IMR-90 (cell line): ENCODE data around the gene KIAA0232. TPM values are rescaled to one million over a fixed set of nuclear protein-coding genes. Genes with fewer than 3 reads are reported as not detected.
A peak's percentile ranks its signal among the peaks of the same experiment; 100 is the strongest.

Source experiments
- ATAC-seq: fragments of 200-7000 bp; cut with Tn5 transposase; 2 replicates; pipeline ENCODE4 v1.9.1; 2020; ENCODE audit warnings: low read depth, mild to moderate bottlenecking, moderate library complexity
- BruUV-seq: library from RNA; stranded (reverse); fragments of 400-500 nt; replicated peaks from 2 replicates; lab custom pipeline; 2021; lab: Mats Ljungman, UMichigan
- CTCF ChIA-PET: fragments of 300-600 bp; formaldehyde crosslinking; extraction: SDS; loops from one replicate; lab custom pipeline; 2021; ENCODE audit warnings: antibody characterized with exemption; lab: Yijun Ruan, JAX
- POLR2A ChIA-PET: fragments of 300-600 bp; sonication (Branson Sonifier 250); formaldehyde crosslinking; loops from one replicate; lab custom pipeline; 2022; ENCODE audit warnings: antibody characterized with exemption; ENCODE audit not compliant: unreplicated experiment; lab: Charles Lee
- DNase-seq: peaks from one replicate; pipeline ENCODE4 v3.0.0; 2013
- H2AFZ ChIP-seq: replicated peaks from 2 replicates; pipeline ENCODE3; 2013; ENCODE audit warnings: low read length, mild to moderate bottlenecking; ENCODE audit not compliant: poor library complexity
- H2AK5ac ChIP-seq: 2 replicates; pipeline ENCODE4 v1.6.1; 2013; ENCODE audit warnings: low read depth, low read length, inconsistent platforms
- H2AK9ac ChIP-seq: replicated peaks from 2 replicates; pipeline ENCODE3; 2013; ENCODE audit warnings: mild to moderate bottlenecking, low read depth, low read length, moderate library complexity; ENCODE audit not compliant: poor library complexity
- H2BK120ac ChIP-seq: 2 replicates; pipeline ENCODE4 v1.6.1; 2013; ENCODE audit warnings: low read depth, low read length, inconsistent platforms
- H2BK15ac ChIP-seq: 3 replicates; pipeline ENCODE4 v1.6.1; 2013; ENCODE audit warnings: low read depth, low read length, inconsistent platforms
- H2BK20ac ChIP-seq: 2 replicates; pipeline ENCODE4 v1.6.1; 2013; ENCODE audit warnings: low read depth, mild to moderate bottlenecking, inconsistent platforms, low read length, moderate library complexity
- H2BK5ac ChIP-seq: 2 replicates; pipeline ENCODE4 v1.6.1; 2013; ENCODE audit warnings: mild to moderate bottlenecking, low read depth, low read length, inconsistent platforms; ENCODE audit not compliant: poor library complexity, severe bottlenecking
- H3K14ac ChIP-seq: replicated peaks from 2 replicates; pipeline ENCODE4 v1.6.1; 2013; ENCODE audit warnings: low read depth, low read length, inconsistent platforms
- H3K18ac ChIP-seq: 2 replicates; pipeline ENCODE4 v1.6.1; 2013; ENCODE audit warnings: low read depth, low read length, control low read depth
- H3K23ac ChIP-seq: 2 replicates; pipeline ENCODE4 v1.6.1; 2013; ENCODE audit warnings: low read depth, low read length, inconsistent platforms
- H3K27ac ChIP-seq: 2 replicates; pipeline ENCODE4 v1.5.1; 2013; ENCODE audit warnings: mild to moderate bottlenecking, control low read depth, low read length; ENCODE audit not compliant: insufficient read depth
- H3K27me3 ChIP-seq: 2 replicates; pipeline ENCODE4 v1.6.1; 2013; ENCODE audit warnings: low read length; ENCODE audit not compliant: control insufficient read depth, insufficient read depth
- H3K36me3 ChIP-seq: 2 replicates; pipeline ENCODE4 v1.6.1; 2013; ENCODE audit warnings: low read length, mixed read lengths; ENCODE audit not compliant: control insufficient read depth, insufficient read depth
- H3K4ac ChIP-seq: 2 replicates; pipeline ENCODE4 v1.6.1; 2013; ENCODE audit warnings: low read depth, low read length, inconsistent platforms
- H3K4me1 ChIP-seq: 2 replicates; pipeline ENCODE4 v1.6.1; 2013; ENCODE audit warnings: low read length, mixed read lengths; ENCODE audit not compliant: control insufficient read depth, insufficient read depth
- H3K4me2 ChIP-seq: 2 replicates; pipeline ENCODE4 v1.6.1; 2013; ENCODE audit warnings: low read depth, mild to moderate bottlenecking, control low read depth, low read length, moderate library complexity
- H3K4me3 ChIP-seq: 2 replicates; pipeline ENCODE4 v1.5.1; 2013; ENCODE audit warnings: low read depth, mild to moderate bottlenecking, control low read depth, low read length, moderate library complexity; ENCODE audit not compliant: insufficient read depth
- H3K56ac ChIP-seq: 2 replicates; pipeline ENCODE4 v1.6.1; 2013; ENCODE audit warnings: low read length, inconsistent platforms; ENCODE audit not compliant: insufficient read depth; ENCODE audit errors: extremely low read depth
- H3K79me1 ChIP-seq, 2 experiments: 2 replicates each; pipeline ENCODE4 v1.6.1; 2013; ENCODE audit warnings: low read length in 2 of 2, inconsistent platforms in 1 of 2, low read depth in 1 of 2
- H3K9ac ChIP-seq: 2 replicates; pipeline ENCODE4 v1.6.1; 2013; ENCODE audit warnings: low read depth, low read length, control low read depth
- H3K9me1 ChIP-seq: 2 replicates; pipeline ENCODE4 v1.6.1; 2013; ENCODE audit warnings: low read length, inconsistent platforms; ENCODE audit not compliant: insufficient read depth
- H3K9me3 ChIP-seq: 2 replicates; pipeline ENCODE4 v1.6.1; 2013; ENCODE audit warnings: low read length; ENCODE audit not compliant: control insufficient read depth, insufficient read depth
- H4K20me1 ChIP-seq: 2 replicates; pipeline ENCODE4 v1.6.1; 2013; ENCODE audit warnings: low read length, inconsistent platforms; ENCODE audit not compliant: insufficient read depth
- H4K5ac ChIP-seq: 2 replicates; pipeline ENCODE4 v1.6.1; 2013; ENCODE audit warnings: mild to moderate bottlenecking, low read depth, low read length, control low read depth
- H4K8ac ChIP-seq, 2 experiments: 2 replicates each; pipeline ENCODE4 v1.6.1; 2013; ENCODE audit warnings: low read depth in 2 of 2, low read length in 2 of 2, control low read depth in 1 of 2, inconsistent platforms in 1 of 2
- H4K91ac ChIP-seq: 2 replicates; pipeline ENCODE4 v1.6.1; 2013; ENCODE audit warnings: low read depth, low read length, inconsistent platforms; ENCODE audit not compliant: insufficient read depth
- BHLHE40 ChIP-seq: fragments of 150-350 bp; IDR thresholded peaks from 2 replicates; pipeline ENCODE4 v1.6.1; 2016; ENCODE audit warnings: mild to moderate bottlenecking, low read depth, low read length
- CEBPB ChIP-seq: IDR thresholded peaks from 2 replicates; pipeline ENCODE4 v1.6.1; 2012; ENCODE audit warnings: low read depth, low read length, improper control_type of control experiment
- CHD1 ChIP-seq: IDR thresholded peaks from 2 replicates; pipeline ENCODE4 v1.6.1; 2012; ENCODE audit warnings: low read depth, low read length, improper control_type of control experiment
- ELK1 ChIP-seq: fragments of 150-350 bp; IDR thresholded peaks from 2 replicates; pipeline ENCODE4 v1.6.1; 2016; ENCODE audit warnings: low read depth, mild to moderate bottlenecking, low read length, moderate library complexity, borderline replicate concordance
- FOS ChIP-seq: fragments of 150-350 bp; IDR thresholded peaks from 2 replicates; pipeline ENCODE4 v1.6.1; 2016; ENCODE audit warnings: low read depth, low read length
- MAFK ChIP-seq: IDR thresholded peaks from 2 replicates; pipeline ENCODE4 v1.6.1; 2012; ENCODE audit warnings: low read depth, low read length, improper control_type of control experiment
- MAZ ChIP-seq: IDR thresholded peaks from 2 replicates; pipeline ENCODE4 v1.6.1; 2012; ENCODE audit warnings: low read depth, mild to moderate bottlenecking, low read length, improper control_type of control experiment, moderate library complexity, borderline replicate concordance
- MXI1 ChIP-seq: IDR thresholded peaks from 2 replicates; pipeline ENCODE4 v1.6.1; 2012; ENCODE audit warnings: low read depth, mild to moderate bottlenecking, low read length, moderate library complexity, borderline replicate concordance
- NFE2L2 ChIP-seq: fragments of 150-350 bp; IDR thresholded peaks from 2 replicates; pipeline ENCODE4 v1.6.1; 2016; ENCODE audit warnings: low read depth, mild to moderate bottlenecking, low read length
- POLR2A ChIP-seq: IDR thresholded peaks from 2 replicates; pipeline ENCODE4 v1.6.1; 2012; ENCODE audit warnings: mild to moderate bottlenecking, low read depth, low read length
- RAD21 ChIP-seq: IDR thresholded peaks from 2 replicates; pipeline ENCODE4 v1.6.1; 2012; ENCODE audit warnings: low read length, improper control_type of control experiment
- RFX5 ChIP-seq: IDR thresholded peaks from 2 replicates; pipeline ENCODE4 v1.8.0; 2012; ENCODE audit warnings: low read depth, mild to moderate bottlenecking, low read length, moderate library complexity
- SMC3 ChIP-seq: fragments of 150-350 bp; IDR thresholded peaks from 2 replicates; pipeline ENCODE4 v1.6.1; 2016; ENCODE audit warnings: low read depth, mild to moderate bottlenecking, antibody characterized with exemption, low read length, moderate library complexity
- USF2 ChIP-seq: fragments of 150-350 bp; IDR thresholded peaks from 2 replicates; pipeline ENCODE4 v1.6.1; 2017; ENCODE audit warnings: mild to moderate bottlenecking, antibody characterized with exemption, low read length, low read depth
- WGBS, 2 experiments: methylation state at CpG; one replicate each; pipeline versions ENCODE4 v1.1.5 to v1.1.7; 2013; ENCODE audit warnings: missing lambda C conversion rate in 2 of 2; ENCODE audit not compliant: insufficient read length in 1 of 2; ENCODE audit errors: extremely low coverage in 2 of 2; 5-methylcytosine and 5-hydroxymethylcytosine counted together
- dilution Hi-C: fragments of 300-500 bp; cut with HindIII; formaldehyde crosslinking; loops from one replicate; pipeline ENCODE4 v1.14.3; 2018; ENCODE audit warnings: low sequenced_read_pairs; ENCODE audit not compliant: unreplicated experiment
- in situ Hi-C: fragments of 300-500 bp; cut with MboI; formaldehyde crosslinking; loops from 3 replicates; pipeline ENCODE4 v1.14.3; 2019; ENCODE audit warnings: low sequenced_read_pairs, inconsistent platforms, mixed read lengths
- intact Hi-C: fragments of 100-400 bp; cut with micrococcal nuclease; formaldehyde crosslinking; loops from 2 replicates; pipeline ENCODE4 v1.10.0; 2022
- polyA plus RNA-seq, 3 experiments: library from polyadenylated mRNA; depleted of rRNA; stranded (reverse); fragments of >200 nt; gene quantifications; 2 replicates each; pipeline ENCODE4 v1.2.3, GENCODE V29; 2012; ENCODE audit warnings: low replicate concordance in 1 of 3
- total RNA-seq: library from RNA; depleted of rRNA; stranded (reverse); fragments of >200 nt; gene quantifications from 2 replicates; pipeline ENCODE4 v1.2.3, GENCODE V29; 2012

KIAA0232 gene
- total and polyA plus RNA-seq, 2 of the 4 experiments (the other 2 are of a cell fraction), result 6.8 to 19.5 TPM

GRCh38 chr4:6750286-6751221, 32.0 kb upstream of the KIAA0232 start:
- H2AFZ ChIP-seq, result peak overlapping the region; percentile 26
- H3K36me3 ChIP-seq, result no peaks in the 10 kb centered on the region
- no peak for DNase-seq
- no peak overlapping the region; the same call in 1 of the 2 replicates for H2AK5ac ChIP-seq
- no peak overlapping the region for H3K27ac ChIP-seq
- no peak overlapping the region for H4K91ac ChIP-seq
- CTCF ChIA-PET, result no interaction called here
- WGBS, 2 experiments, result 78% methylated on average over 6 of the region's 23 CpGs; no CpG with 5 or more reads in 1 of the 2 experiments
- no peak overlapping the region for H3K4me3 ChIP-seq
- no peaks in the 10 kb centered on the region for H3K79me1 ChIP-seq
- no peak overlapping the region for H2BK20ac ChIP-seq
- POLR2A ChIA-PET, result no interaction called here
- peaks cover 8% of the 10 kb centered on the region for H3K4me1 ChIP-seq
- no peak overlapping the region for H2BK15ac ChIP-seq
- no peak for ATAC-seq
- no peak overlapping the region for H3K18ac ChIP-seq
- H2BK120ac ChIP-seq, result no peak overlapping the region
- dilution Hi-C loops (no loop called here), in situ Hi-C loops (no loop called here), intact Hi-C loops (no loop called here)
- H3K27me3 ChIP-seq, result no peaks in the 10 kb centered on the region
- no peak overlapping the region for H2BK5ac ChIP-seq
- H3K9ac ChIP-seq, result no peak overlapping the region
- H4K5ac ChIP-seq, result no peak overlapping the region
- H3K14ac ChIP-seq, result no peak overlapping the region
- H3K56ac ChIP-seq, result no peak overlapping the region
- no TSS peak for BruUV-seq
- no peaks in the 10 kb centered on the region for H3K9me3 ChIP-seq
- no peaks in the 10 kb centered on the region for H4K20me1 ChIP-seq
- H2AK9ac ChIP-seq, result no peak overlapping the region
- no peak overlapping the region for H3K23ac ChIP-seq
- H4K8ac ChIP-seq, result no peak overlapping the region
- H3K4ac ChIP-seq, result no peak overlapping the region
- TF ChIP-seq FOS (no peak), POLR2A (no peak), MAZ (no peak), CHD1 (no peak), BHLHE40 (no peak), NFE2L2 (no peak), RAD21 (no peak), USF2 (no peak), ELK1 (no peak), RFX5 (no peak), CEBPB (no peak), SMC3 (no peak), MXI1 (no peak), MAFK (no peak)
- H3K9me1 ChIP-seq, result no peaks in the 10 kb centered on the region; the same call in 1 of the 2 replicates
- no peak overlapping the region for H3K4me2 ChIP-seq
